PC-9 (cell line): ENCODE data around the gene TRIM68.

Experiments
- CTCF ChIP-seq: fragments of 200-600 bp; sonication (generic); conservative IDR thresholded peaks from 2 replicates; pipeline ENCODE4 v1.6.1; 2017; ENCODE audit warnings: mixed run types, antibody characterized with exemption, mild to moderate bottlenecking, moderate library complexity
- EZH2 ChIP-seq: fragments of 200-600 bp; sonication (generic); IDR thresholded peaks from 2 replicates; pipeline ENCODE4 v1.8.0; 2017; ENCODE audit warnings: antibody characterized with exemption, low read depth

DNA sequence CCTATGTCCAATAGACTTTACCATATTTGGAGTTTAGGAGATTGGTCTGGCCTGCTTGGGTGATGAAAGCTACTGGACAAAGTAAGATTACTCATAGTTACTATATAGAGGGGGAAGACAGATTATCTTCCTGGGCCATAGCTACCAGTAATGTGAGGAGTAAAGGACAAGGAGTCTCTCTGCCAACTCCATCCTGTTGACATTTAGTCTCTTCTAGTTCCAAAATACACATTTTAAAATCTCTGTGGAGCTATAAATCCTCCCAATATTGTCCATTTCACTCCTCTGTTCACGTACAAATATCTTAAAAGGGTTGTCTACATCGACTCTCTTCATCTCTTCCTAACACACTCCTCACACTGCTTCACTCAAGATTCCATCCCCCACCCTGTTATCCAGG is 28.1 kb upstream of the TRIM68 start:
- TF ChIP-seq CTCF (no peak), EZH2 (no peak)
